Activated naive CD4-positive, alpha-beta T cell treated with Interleukin-2 at 50 U/mL for 16 hours (primary cell): ENCODE measurements around the gene MTPN.

ENCODE experiments used
- DNase-seq: peaks from one replicate; pipeline ENCODE4 v3.0.0-alpha.2; 2020

Gene MTPN

GRCh38 chr7:135977007-135977741 is at the start of gene MTPN:
TSS of gene MTPN (minus strand) at chr7:135977359. CDS start at chr7:135977100, 259 bp downstream.
- DNase-seq, result peak; percentile 96

GRCh38 chr7:136026209-136026608 is 49.0 kb upstream of the MTPN start:
- no peak for DNase-seq

- no peak for DNase-seq
Observed at GRCh38 chr7:136023134-136023869, 46.1 kb upstream of the MTPN start.

GRCh38 chr7:136020556-136020955 is 43.4 kb upstream of the MTPN start:
- DNase-seq, result no peak

- no peak for DNase-seq
Observed at GRCh38 chr7:136018104-136018503, 40.9 kb upstream of the MTPN start.

- no peak for DNase-seq
Observed at GRCh38 chr7:136016649-136017395, 39.7 kb upstream of the MTPN start.

- DNase-seq, result no peak
Observed at GRCh38 chr7:136015638-136016037, 38.5 kb upstream of the MTPN start.

GRCh38 chr7:136014659-136015058 is 37.5 kb upstream of the MTPN start:
- DNase-seq, result no peak

GRCh38 chr7:136012238-136012637 is 35.1 kb upstream of the MTPN start:
- no peak for DNase-seq

GRCh38 chr7:136009488-136010079 is 32.4 kb upstream of the MTPN start:
- DNase-seq, result no peak

GRCh38 chr7:136006208-136006607 is 29.0 kb upstream of the MTPN start:
- DNase-seq, result no peak

GRCh38 chr7:136004083-136004482 is 26.9 kb upstream of the MTPN start:
- DNase-seq, result no peak

- DNase-seq, result no peak
Observed at GRCh38 chr7:136002802-136003201, 25.6 kb upstream of the MTPN start.

- no peak for DNase-seq
Observed at GRCh38 chr7:136000288-136000913, 23.2 kb upstream of the MTPN start.

GRCh38 chr7:135998081-135998480 is 20.9 kb upstream of the MTPN start:
- no peak for DNase-seq

GRCh38 chr7:135995748-135996147 is 18.6 kb upstream of the MTPN start:
- no peak for DNase-seq

GRCh38 chr7:135994466-135995205 is 17.5 kb upstream of the MTPN start:
- peak; percentile 42 for DNase-seq

- peak; percentile 6 for DNase-seq
Observed at GRCh38 chr7:135993950-135994349, 16.8 kb upstream of the MTPN start.

GRCh38 chr7:135991906-135992305 is 14.7 kb upstream of the MTPN start:
- no peak for DNase-seq

- no peak for DNase-seq
Observed at GRCh38 chr7:135991322-135991721, 14.2 kb upstream of the MTPN start.

- DNase-seq, result no peak
Observed at GRCh38 chr7:135990258-135990657, 13.1 kb upstream of the MTPN start.
